SH-SY5Y (cell line): ENCODE data around the gene FAM13A.

ENCODE experiments used
- GATA2 ChIP-seq: IDR thresholded peaks from 2 replicates; pipeline ENCODE4 v1.6.1; 2011; ENCODE audit warnings: mild to moderate bottlenecking, low read depth, low read length
- GATA3 ChIP-seq: IDR thresholded peaks from 2 replicates; pipeline ENCODE4 v1.6.1; 2011; ENCODE audit warnings: low read depth, mild to moderate bottlenecking, low read length, moderate library complexity

- TF ChIP-seq GATA2 (no peak), GATA3 (no peak)
These were observed 254.8 kb downstream of the FAM13A start for GRCh38 chr4:88802138-88802537.
